ENCODE measurements around the gene SLC22A12. TPM values are rescaled to one million over a fixed set of nuclear protein-coding genes. Genes with fewer than 3 reads are reported as not detected.
A peak's percentile ranks its signal among the peaks of the same experiment; 100 is the strongest.

The SLC22A12 gene
- total RNA-seq, 1 donor from 2014 or later: not detected

- H3K9me3 Mint-ChIP-seq: no peaks in the 10 kb centered on the region
- H3K36me3 Mint-ChIP-seq: no peaks in the 10 kb centered on the region
- H3K27me3 Mint-ChIP-seq: peaks cover 42% of the 10 kb centered on the region
- TF ChIP-seq CTCF (conservative IDR thresholded peaks at IDR 0.05): peak; percentile 72
- H3K4me1 Mint-ChIP-seq (ENCODE audit: unreplicated experiment): peaks cover 20% of the 10 kb centered on the region
- H3K27ac Mint-ChIP-seq: no peak overlapping the region
- no peak overlapping the region for H3K4me3 Mint-ChIP-seq
- DNase-seq (ENCODE audit: extremely low spot score, unreplicated experiment): no peak
Measured at GRCh38 chr11:64649291-64649697, 58.3 kb downstream of the SLC22A12 start.

DNA sequence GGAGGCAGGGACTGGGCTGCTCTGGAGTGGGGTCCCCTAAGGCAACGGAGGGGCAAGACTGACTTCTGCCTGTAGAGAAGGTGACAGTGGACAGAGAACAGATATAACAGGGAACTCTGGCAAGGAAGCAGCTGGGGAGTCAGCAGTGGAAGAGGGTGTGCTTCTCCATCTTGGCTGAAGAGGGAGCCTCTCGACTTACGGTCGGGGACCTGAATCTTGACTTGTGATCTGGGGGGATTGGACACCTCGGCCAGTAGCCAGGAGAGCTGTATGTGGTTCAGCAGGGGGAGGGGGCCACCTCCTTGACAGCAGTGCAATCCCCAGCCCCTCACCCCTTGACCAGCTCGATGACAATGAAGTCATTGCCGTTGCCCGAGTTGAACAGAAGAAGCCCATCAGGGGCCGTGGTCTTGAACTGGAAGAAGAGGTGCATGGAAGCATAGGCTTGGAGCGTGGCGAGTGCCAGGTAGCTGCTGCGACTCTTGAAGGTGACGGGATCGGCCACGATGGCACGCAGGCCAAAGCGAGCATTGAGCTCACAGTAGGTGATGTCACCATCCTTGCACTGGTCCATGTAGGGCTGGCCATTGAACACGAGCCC, 60.0 kb downstream of the SLC22A12 start:
- no peak for DNase-seq (ENCODE audit: extremely low spot score, unreplicated experiment)
- H3K27ac Mint-ChIP-seq: no peak overlapping the region
- H3K4me1 Mint-ChIP-seq (ENCODE audit: unreplicated experiment): peaks cover 14% of the 10 kb centered on the region
- no peaks in the 10 kb centered on the region for H3K9me3 Mint-ChIP-seq
- H3K4me3 Mint-ChIP-seq: no peak overlapping the region
- H3K36me3 Mint-ChIP-seq: no peaks in the 10 kb centered on the region
- peak; percentile 59 for TF ChIP-seq CTCF (conservative IDR thresholded peaks at IDR 0.05)
- peaks cover 30% of the 10 kb centered on the region for H3K27me3 Mint-ChIP-seq

Other genes with a start within 250 kb of the SLC22A12 start
- gene RPS6KA4, start 232.1 kb upstream of the SLC22A12 start, total RNA-seq (ENCODE audit: low replicate concordance): 26.4 and 49.8 TPM in 2 replicates
- 0.59 and 0.65 TPM in 2 replicates for gene SLC22A11, start 35.3 kb upstream of the SLC22A12 start, total RNA-seq (ENCODE audit: low replicate concordance)
- gene NRXN2, start 132.0 kb downstream of the SLC22A12 start, total RNA-seq (ENCODE audit: low replicate concordance): 12.7 and 22.1 TPM in 2 replicates
- 3.0 and 11.7 TPM in 2 replicates for gene RASGRP2, start 152.9 kb downstream of the SLC22A12 start, total RNA-seq (ENCODE audit: low replicate concordance)
- 2.0 and 239 TPM in 2 replicates for gene PYGM, start 168.8 kb downstream of the SLC22A12 start, total RNA-seq (ENCODE audit: low replicate concordance)
- 315 and 450 TPM in 2 replicates for gene SF1, start 187.3 kb downstream of the SLC22A12 start, total RNA-seq (ENCODE audit: low replicate concordance)
- 8.6 and 20.2 TPM in 2 replicates for gene MAP4K2, start 212.0 kb downstream of the SLC22A12 start, total RNA-seq (ENCODE audit: low replicate concordance)
- gene MEN1, start 219.3 kb downstream of the SLC22A12 start, total RNA-seq (ENCODE audit: low replicate concordance): 35.5 and 50.6 TPM in 2 replicates

All from type B pancreatic cell (in vitro differentiated cells).